ENCODE results near the gene ALDH16A1. TPM values are rescaled to one million over a fixed set of nuclear protein-coding genes. Genes with fewer than 3 reads are reported as not detected.

The ALDH16A1 gene
- total and polyA plus RNA-seq, 2 donors (not counting 3 experiments of a cell fraction or from before 2014, with no cell fraction given), result 27.6 to 33.2 TPM

- Histone ChIP-seq H3K79me2 (ENCODE audit: control insufficient read depth, insufficient read depth, low read length) (no peaks in the 10 kb centered on the region), H3K27me3 (ENCODE audit: control insufficient read depth in 2 of 2, insufficient read depth in 2 of 2, low read length in 2 of 2) (no peaks in the 10 kb centered on the region), H4K20me1 (replicated peaks; ENCODE audit: control insufficient read depth, extremely low read depth, insufficient read depth, low read length) (no peaks in the 10 kb centered on the region), H3K27ac (ENCODE audit: insufficient read depth, low read depth, low read length) (no peak overlapping the region), H3K4me1 (ENCODE audit: control insufficient read depth, extremely low read depth, insufficient read depth, low read length) (peaks cover 2% of the 10 kb centered on the region), H3K36me3 (ENCODE audit: control insufficient read depth in 2 of 2, extremely low read depth in 1 of 2, insufficient read depth in 2 of 2, low read length in 2 of 2) (no peaks in the 10 kb centered on the region), H3K4me2 (ENCODE audit: insufficient read depth, low read length) (no peak overlapping the region), H3K9me1 (replicated peaks; ENCODE audit: control insufficient read depth, extremely low read depth, insufficient read depth, low read length) (no peaks in the 10 kb centered on the region), H3K4me3 (replicated peaks in 1 of 3; ENCODE audit: insufficient read depth in 1 of 3, low read depth in 1 of 3, low read length in 3 of 3) (no peak overlapping the region), H3K9ac (replicated peaks; ENCODE audit: extremely low read depth, insufficient read depth, low read length) (no peak overlapping the region), H2AFZ (ENCODE audit: low read depth, low read length) (no peak overlapping the region), H3K9me3 (replicated peaks; ENCODE audit: control insufficient read depth, insufficient read depth, low read length) (no peaks in the 10 kb centered on the region)
- BruUV-seq (replicated peaks), result no TSS peak
- DNase-seq (ENCODE audit: low read depth, low spot score), result peak; percentile 64
- CTCF ChIA-PET, result interaction anchor here (0.9 to 7.9 kb wide), 15 partner anchors 10 to 165 kb away, joined by 3 to 175 read pairs (median 5); partner anchors contain the start of genes RCN3 and RPS11
- POLR2A ChIA-PET, result interaction anchor here (0.7 to 1.0 kb wide), 2 partner anchors 12 to 40 kb away, joined by 3 to 8 read pairs; no protein-coding TSS in a partner anchor
- TF ChIP-seq GATA2 (IDR thresholded peaks at IDR 0.05; ENCODE audit: insufficient read depth, insufficient read length, low read depth, low read length), result no peak
- TF ChIP-seq CTCF (IDR thresholded peaks at IDR 0.05; ENCODE audit: extremely low read depth in 1 of 2, insufficient read depth in 1 of 2, low read depth in 1 of 2, low read length in 2 of 2), result peak; percentile 85
- dilution Hi-C loops (cut with MboI; ENCODE audit: extremely low pct_ligation_motif_present, low sequenced_read_pairs), result no loop called here
- intact Hi-C loops (cut with micrococcal nuclease), result no loop called here
- FAIRE-seq, result peak; percentile 69
Measured at GRCh38 chr19:49506575-49507105, 53.6 kb downstream of the ALDH16A1 start.

DNA sequence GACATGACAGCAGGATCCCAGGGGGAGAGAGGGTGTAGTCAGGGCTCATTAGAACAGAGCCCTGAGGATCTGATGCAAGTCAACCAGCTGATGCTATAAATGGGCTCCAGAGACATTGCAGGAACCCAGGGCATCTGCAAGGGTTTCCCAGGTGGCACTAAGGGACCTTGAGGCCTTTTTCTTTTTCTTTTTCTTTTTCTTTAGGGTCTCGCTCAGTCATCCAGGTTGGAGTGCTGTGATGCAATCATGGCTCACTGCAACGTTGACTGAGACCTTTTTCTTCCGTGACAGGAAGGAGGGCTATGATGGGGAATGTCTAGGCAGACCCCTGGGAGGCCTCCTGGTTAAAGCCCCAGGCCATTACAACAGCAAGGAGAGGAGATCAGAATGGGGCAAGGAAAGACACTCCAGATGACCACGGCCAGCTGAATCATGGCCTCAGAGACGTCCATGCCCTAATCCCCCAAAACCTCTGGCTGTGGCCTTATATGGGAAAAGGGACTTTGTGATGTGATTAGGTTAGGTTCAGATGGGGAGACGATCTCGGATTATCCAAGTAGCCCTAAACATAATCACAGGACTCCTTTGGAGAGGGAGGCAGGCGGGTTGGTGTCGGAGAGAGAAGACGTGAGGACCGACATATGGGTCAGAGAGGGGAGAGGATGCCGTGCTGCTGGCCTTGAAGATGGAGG, 54.9 kb downstream of the ALDH16A1 start:
- H3K79me2 ChIP-seq (ENCODE audit: control insufficient read depth, insufficient read depth, low read length), result no peaks in the 10 kb centered on the region
- no peak overlapping the region for H3K9ac ChIP-seq (replicated peaks; ENCODE audit: extremely low read depth, insufficient read depth, low read length)
- DNase-seq (ENCODE audit: low read depth, low spot score) (no peak), FAIRE-seq (no peak)
- H3K4me2 ChIP-seq (ENCODE audit: insufficient read depth, low read length), result no peak overlapping the region
- no peak overlapping the region for H3K27ac ChIP-seq (ENCODE audit: insufficient read depth, low read depth, low read length)
- H3K4me3 ChIP-seq (replicated peaks in 1 of 3; ENCODE audit: insufficient read depth in 1 of 3, low read depth in 1 of 3, low read length in 3 of 3), result no peak overlapping the region
- no peaks in the 10 kb centered on the region for H4K20me1 ChIP-seq (replicated peaks; ENCODE audit: control insufficient read depth, extremely low read depth, insufficient read depth, low read length)
- TF ChIP-seq POLR2A (IDR thresholded peaks at IDR 0.05; ENCODE audit: low read depth, low read length) (no peak), FOS (IDR thresholded peaks at IDR 0.05; ENCODE audit: borderline replicate concordance, insufficient read depth, low read length) (no peak), EZH2 (IDR thresholded peaks at IDR 0.05; ENCODE audit: borderline replicate concordance, low read depth, low read length, severe bottlenecking) (no peak), POLR2AphosphoS5 (IDR thresholded peaks at IDR 0.05; ENCODE audit: insufficient read depth, low read depth, low read length) (no peak), MAX (IDR thresholded peaks at IDR 0.05; ENCODE audit: insufficient read depth, insufficient read length) (no peak), GATA2 (IDR thresholded peaks at IDR 0.05; ENCODE audit: insufficient read depth, insufficient read length, low read depth, low read length) (no peak), JUN (IDR thresholded peaks at IDR 0.05; ENCODE audit: borderline replicate concordance, insufficient read depth, insufficient read length, low read depth) (no peak), MYC (IDR thresholded peaks at IDR 0.05; ENCODE audit: low read depth, low read length) (no peak), CTCF (IDR thresholded peaks at IDR 0.05; ENCODE audit: extremely low read depth in 1 of 2, insufficient read depth in 1 of 2, low read depth in 1 of 2, low read length in 2 of 2) (no peak)
- H3K9me1 ChIP-seq (replicated peaks; ENCODE audit: control insufficient read depth, extremely low read depth, insufficient read depth, low read length), result no peaks in the 10 kb centered on the region
- no peak overlapping the region for H2AFZ ChIP-seq (ENCODE audit: low read depth, low read length)
- H3K9me3 ChIP-seq (replicated peaks; ENCODE audit: control insufficient read depth, insufficient read depth, low read length), result no peaks in the 10 kb centered on the region
- CTCF ChIA-PET, result interaction anchor here (7.9 kb wide), 1 partner anchor 39 kb away, joined by 175 read pairs; no protein-coding TSS in a partner anchor
- H3K4me1 ChIP-seq (ENCODE audit: control insufficient read depth, extremely low read depth, insufficient read depth, low read length), result peaks cover 9% of the 10 kb centered on the region
- intact Hi-C loops (cut with micrococcal nuclease) (no loop called here), dilution Hi-C loops (cut with MboI; ENCODE audit: extremely low pct_ligation_motif_present, low sequenced_read_pairs) (no loop called here)
- POLR2A ChIA-PET, result interaction anchor here (0.6 kb wide), 1 partner anchor 20 kb away, joined by 8 read pairs; the partner anchor contains the start of gene RCN3
- no TSS peak for BruUV-seq (replicated peaks)
- no peaks in the 10 kb centered on the region for H3K36me3 ChIP-seq (ENCODE audit: control insufficient read depth in 2 of 2, extremely low read depth in 1 of 2, insufficient read depth in 2 of 2, low read length in 2 of 2)
- H3K27me3 ChIP-seq (ENCODE audit: control insufficient read depth in 2 of 2, insufficient read depth in 2 of 2, low read length in 2 of 2), result no peaks in the 10 kb centered on the region
